HG02678 (cell line): ENCODE results near the gene KDM4B.
"Not testable (repeated sequence)": the region's sequence is repeated elsewhere in the genome, so short reads cannot be mapped to it uniquely, and the experiment has no call there.

Source experiments
- ATAC-seq: cut with Tn5 transposase; IDR thresholded peaks from one replicate; pipeline ENCODE4 v1.9.1; 2021; ENCODE audit warnings: mild to moderate bottlenecking, moderate library complexity; ENCODE audit not compliant: unreplicated experiment

Gene KDM4B

GRCh38 chr19:5160158-5160795, 191.4 kb downstream of the KDM4B start:
- ATAC-seq: not testable (repeated sequence)

DNA sequence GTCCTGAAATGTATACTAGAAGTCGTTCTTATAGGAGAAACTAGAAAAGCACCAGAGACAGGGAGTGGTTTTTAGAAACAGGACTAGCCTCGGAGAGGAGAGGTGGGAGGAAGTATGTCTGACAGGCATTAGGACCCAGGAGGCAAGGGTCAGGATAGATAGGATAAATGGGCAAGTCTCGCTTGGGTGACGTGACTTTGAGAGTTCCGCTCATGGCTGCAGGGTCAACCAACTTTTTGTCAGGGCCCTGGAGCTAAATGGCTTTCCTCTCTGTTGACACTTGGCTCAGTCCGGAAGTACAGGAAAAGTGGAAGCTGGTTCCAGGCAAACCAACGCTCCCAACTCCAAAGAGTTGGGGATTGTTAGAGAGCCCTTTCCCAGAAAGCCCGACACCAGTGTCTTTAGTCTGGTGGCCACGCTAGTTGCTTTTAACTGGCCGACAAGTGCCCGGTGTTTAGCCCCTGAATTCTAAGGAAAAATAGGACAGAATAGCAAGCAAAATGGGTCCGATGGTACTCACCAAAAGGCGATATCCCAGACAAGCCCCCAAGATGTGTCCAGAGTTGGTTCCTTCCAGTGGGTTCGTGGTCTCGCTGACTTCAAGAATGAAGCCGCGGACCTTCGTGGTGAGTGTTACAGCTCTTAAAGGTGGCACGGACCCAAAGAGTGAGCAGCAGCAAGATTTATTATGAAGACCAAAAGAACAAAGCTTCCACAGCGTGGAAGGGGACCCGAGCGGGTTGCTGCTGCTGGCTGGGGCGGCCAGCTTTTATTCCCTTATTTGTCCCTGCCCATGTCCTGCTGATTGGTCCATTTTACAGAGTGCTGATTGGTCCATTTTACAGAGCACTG, 196.2 kb downstream of the KDM4B start:
- not testable (repeated sequence) for ATAC-seq

GRCh38 chr19:5165697-5166019, 196.7 kb downstream of the KDM4B start:
- no peak for ATAC-seq

GRCh38 chr19:5166262-5166661, 197.3 kb downstream of the KDM4B start:
- ATAC-seq: no peak

DNA sequence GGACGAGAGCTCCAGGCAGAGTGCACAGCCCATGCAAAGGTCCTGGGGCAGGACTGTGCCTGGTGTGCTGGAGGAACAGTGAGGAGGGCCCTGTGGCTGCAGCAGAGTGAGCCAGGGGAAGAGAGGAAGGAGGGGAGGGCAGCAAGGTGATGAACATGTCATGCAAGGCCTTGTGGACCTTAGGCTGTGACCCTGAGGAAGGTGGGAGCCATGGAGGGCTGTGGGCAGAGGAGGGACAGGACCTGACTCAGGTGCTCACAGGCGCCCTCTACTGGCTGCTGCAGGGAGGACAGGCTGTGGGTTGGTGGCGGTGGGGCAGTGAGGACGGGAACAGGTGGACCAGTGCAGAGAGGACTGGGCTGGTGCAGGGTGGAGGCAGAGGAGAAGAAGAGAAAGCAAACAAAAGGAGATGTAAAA, 201.4 kb downstream of the KDM4B start:
- no peak for ATAC-seq

DNA sequence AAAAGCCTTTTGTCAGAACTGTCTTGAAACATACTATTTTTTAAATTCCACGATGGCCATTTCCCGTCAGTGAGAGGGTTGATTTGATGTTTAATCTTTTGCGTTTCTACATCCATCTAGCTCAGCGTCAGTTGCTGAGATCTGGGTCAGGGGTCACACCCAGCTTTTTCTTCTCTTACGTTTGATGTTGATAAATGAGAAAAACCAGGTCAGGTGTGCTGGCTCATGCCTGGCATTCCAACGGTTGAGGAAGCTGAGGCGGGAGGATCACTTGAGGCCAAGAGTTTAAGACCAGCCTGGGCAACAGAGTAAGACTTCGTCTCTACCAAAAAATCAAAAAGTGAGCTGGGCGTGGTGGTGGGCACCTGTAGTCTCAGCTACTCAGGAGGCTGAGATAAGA, 202.8 kb downstream of the KDM4B start:
- ATAC-seq: no peak

- ATAC-seq: no peak
Observed at GRCh38 chr19:5172859-5173630, 204.1 kb downstream of the KDM4B start.

DNA sequence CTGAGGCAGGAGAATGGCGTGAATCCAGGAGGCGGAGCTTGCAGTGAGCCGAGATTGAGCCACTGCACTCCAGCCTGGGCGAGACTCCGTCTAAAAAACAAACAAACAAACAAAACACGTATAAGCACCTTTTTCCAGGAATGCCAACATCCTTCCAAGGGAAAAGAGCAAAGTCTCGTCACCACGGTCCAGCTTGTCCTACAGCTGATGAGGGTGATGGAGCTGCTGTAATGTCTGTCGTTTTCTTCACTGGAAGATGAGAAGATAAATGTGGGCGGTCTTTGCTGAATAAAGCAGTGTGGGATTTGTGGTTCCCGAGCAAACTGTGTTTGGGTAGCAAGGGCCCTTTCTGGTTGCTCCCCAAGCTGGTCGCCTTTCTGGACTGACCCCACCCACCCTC, 205.1 kb downstream of the KDM4B start:
- ATAC-seq: no peak

DNA sequence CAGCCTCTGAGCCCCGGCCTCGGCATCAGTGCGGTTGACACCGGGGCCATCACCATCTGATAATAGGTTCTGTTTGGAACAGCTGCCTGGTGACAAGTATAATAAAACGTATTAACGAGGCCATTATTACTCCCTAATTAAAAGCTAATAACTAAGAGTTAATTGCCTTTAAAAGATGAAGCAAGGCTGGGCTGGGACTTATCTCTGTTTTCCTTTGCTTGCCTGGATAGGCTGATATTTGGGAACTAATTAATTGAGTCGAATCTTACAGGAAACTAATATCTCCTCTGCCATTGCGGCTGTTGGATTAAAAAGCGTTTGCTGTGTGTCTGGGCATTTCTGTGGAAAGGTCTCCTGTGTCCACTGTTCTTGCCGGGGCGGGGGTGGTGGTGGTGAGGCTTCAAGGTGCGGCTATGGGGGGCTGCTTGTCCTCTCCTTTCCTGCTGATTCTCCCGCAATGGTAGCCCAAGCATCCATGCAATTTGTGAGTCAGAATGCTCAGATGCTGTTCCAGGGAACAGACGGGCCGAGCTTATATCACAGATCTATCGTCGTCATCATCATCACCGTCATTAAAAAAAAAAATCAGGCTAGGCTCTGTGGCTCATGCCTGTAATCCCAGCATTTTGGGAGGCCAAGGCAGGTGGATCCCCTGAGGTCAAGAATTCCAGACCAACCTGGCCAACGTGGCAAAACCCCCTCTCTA, 209.0 kb downstream of the KDM4B start:
- ATAC-seq: no peak

DNA sequence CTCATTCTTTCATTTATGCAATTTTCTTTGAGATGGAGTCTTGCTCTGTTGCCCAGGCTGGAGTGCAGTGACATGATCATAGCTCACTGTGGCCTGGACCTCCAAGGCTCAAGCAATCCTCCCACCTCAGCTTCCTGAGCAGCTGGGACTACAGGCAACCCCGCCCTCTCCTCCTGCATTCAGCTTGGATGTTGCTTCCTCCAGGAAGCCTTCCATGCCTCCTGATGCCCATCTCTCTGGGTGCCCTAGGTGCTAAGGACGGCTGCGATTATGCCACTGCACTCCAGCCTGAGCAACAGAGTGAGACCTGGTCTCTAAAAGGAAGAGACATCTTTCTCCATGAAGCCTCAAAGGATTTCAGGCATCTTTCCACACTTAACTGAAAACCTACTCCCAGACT, 209.9 kb downstream of the KDM4B start:
- no peak for ATAC-seq

DNA sequence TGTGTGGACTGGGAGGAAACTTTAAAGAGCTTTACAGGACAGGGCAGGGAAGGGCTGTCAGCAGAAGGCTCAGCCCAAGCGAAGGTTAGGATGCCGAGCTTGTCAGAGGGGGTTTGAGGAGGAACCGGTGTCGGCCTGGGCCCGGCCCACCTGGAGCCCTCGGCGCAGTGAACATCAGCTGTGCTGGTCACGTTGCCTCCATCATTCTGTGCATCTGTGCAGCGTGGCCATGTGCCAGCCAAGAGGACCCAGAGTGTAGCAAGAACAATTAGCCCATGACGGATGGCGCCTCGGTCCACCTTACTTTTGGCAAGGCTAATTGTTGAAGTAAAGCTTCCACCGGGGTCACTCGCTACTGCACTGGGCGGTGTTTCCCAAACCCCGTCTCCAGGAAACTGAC, 210.3 kb downstream of the KDM4B start:
- no peak for ATAC-seq

DNA sequence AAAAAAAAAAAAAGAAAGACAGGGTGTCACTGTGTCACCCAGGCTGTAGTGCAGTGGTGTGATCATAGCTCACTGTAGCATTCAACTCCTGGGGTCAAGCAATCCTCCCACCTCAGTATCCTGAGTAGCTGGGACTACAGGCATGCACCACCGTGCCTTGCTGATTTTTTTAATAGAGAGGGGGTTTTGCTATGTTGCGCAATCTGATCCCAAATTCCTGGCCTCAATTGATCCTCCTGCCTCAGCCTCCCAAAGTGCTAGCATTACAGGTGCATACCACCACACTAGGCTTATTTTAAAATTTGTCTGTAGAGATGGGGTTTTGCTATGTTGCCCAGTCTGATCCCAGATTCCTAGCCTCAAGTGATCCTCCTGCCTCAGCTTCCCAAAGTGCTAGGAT, 212.4 kb downstream of the KDM4B start:
- ATAC-seq: no peak

DNA sequence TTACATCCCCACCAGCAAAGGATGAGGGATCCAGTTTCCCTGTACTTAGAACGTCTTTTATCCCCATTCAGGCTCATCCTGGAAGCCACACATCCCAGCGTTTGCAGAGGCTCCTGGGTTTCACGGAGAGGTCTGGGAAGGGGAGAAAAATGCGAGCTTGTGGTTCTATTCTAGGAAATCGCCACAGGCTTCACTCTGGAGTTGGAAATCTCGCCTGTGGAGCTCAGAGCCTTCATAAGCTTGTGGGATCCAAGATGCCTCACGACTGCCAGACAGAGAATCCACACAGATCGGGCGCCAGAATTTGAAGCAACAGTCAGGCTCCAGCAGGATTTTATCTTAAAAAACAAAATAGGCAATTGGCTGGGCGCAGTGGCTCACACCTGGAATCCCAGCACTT, 213.8 kb downstream of the KDM4B start:
- no peak for ATAC-seq

GRCh38 chr19:5183616-5184015, 214.7 kb downstream of the KDM4B start:
- ATAC-seq: no peak

DNA sequence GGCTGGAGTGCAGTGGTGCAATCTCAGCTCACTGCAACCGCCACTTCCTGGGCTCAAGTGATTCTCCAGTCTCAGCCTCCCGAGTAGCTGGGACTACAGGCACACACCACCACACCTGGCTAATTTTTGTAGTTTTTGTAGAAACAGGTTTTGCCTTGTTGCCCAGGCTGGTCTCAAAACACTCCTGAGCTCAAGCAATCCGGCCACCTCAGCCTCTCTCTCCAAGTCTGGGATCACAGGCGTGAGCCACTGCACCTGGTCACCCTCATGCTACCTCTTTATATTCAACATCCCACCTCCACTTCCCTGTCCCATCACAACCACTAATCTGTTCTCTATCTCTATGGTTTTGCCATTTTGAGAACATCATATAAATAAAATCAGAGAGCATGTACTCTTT, 216.0 kb downstream of the KDM4B start:
- ATAC-seq: no peak

GRCh38 chr19:5186293-5187050, 217.6 kb downstream of the KDM4B start:
- no peak for ATAC-seq

DNA sequence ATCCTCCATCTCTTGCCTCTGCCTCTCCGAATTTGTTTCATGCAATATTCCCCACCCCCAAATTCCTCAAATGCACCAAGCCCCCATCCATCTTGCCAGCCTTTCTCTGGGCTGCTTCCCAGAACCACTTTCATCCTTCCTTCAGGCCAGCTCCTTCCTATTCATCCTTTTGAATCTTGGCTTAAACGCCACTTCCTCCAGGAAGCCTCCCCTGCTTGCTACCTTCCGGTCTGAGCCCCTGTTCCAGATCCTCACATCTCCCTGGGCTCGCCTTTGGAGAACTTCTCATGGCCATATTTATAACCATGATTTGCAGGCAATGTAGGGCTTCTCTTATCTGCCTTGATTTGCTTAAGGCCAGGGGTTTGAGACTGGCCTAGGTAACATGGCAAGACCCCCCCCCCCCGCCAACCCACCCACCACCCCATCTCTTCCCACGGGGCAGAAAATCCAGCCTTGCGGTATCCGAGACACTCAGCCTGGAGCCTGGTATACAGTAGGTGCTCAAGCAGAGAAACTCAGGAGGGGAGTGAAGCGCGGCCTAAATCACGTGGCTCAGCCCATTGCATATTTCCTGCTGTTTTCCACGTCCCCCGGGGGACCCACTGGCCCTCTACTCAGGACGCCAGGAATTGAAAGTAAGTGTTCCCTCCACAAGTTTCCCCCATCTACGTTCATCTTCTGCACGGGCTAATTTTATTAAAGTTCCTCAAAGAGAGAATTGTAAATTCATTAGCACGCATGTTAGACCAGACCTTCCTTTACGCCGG, 219.8 kb downstream of the KDM4B start:
- no peak for ATAC-seq

GRCh38 chr19:5189318-5189607, 220.3 kb downstream of the KDM4B start:
- no peak for ATAC-seq

GRCh38 chr19:5191091-5191490, 222.2 kb downstream of the KDM4B start:
- no peak for ATAC-seq

- no peak for ATAC-seq
Observed at GRCh38 chr19:5192568-5192967, 223.7 kb downstream of the KDM4B start.
